Osteoblast (primary cell): ENCODE results near the gene NCEH1. TPM values are rescaled to one million over a fixed set of nuclear protein-coding genes. Genes with fewer than 3 reads are reported as not detected.

Experiments used
- DNase-seq: peaks from one replicate; pipeline ENCODE4 v3.0.0; 2011; ENCODE audit warnings: low spot score, mixed read lengths; ENCODE audit not compliant: insufficient read length; ENCODE audit errors: missing footprints
- H2AFZ ChIP-seq: 2 replicates; pipeline ENCODE4 v1.6.0; 2011; ENCODE audit warnings: mild to moderate bottlenecking, low read length
- H3K27ac ChIP-seq: 2 replicates; pipeline ENCODE4 v1.5.1; 2011; ENCODE audit warnings: mild to moderate bottlenecking, low read depth, low read length, moderate library complexity
- H3K27me3 ChIP-seq: 2 replicates; pipeline ENCODE4 v1.6.0; 2012; ENCODE audit warnings: mild to moderate bottlenecking, control low read depth, inconsistent platforms, low read length, moderate library complexity; ENCODE audit not compliant: insufficient read depth
- H3K36me3 ChIP-seq: 2 replicates; pipeline ENCODE4 v1.5.1; 2011; ENCODE audit warnings: mild to moderate bottlenecking, low read length, control low read depth, moderate library complexity; ENCODE audit not compliant: insufficient read depth
- H3K4me1 ChIP-seq: 2 replicates; pipeline ENCODE4 v1.5.1; 2011; ENCODE audit warnings: mild to moderate bottlenecking, low read length, control low read depth, moderate library complexity; ENCODE audit not compliant: insufficient read depth
- H3K4me2 ChIP-seq: 2 replicates; pipeline ENCODE4 v1.6.0; 2011; ENCODE audit warnings: mild to moderate bottlenecking, low read length; ENCODE audit not compliant: insufficient read depth
- H3K4me3 ChIP-seq: fragments of 200-600 bp; sonication (generic); 3 replicates; pipeline ENCODE4 v1.5.1; 2012; ENCODE audit warnings: mild to moderate bottlenecking, low read length, inconsistent platforms; ENCODE audit not compliant: insufficient read depth
- H3K79me2 ChIP-seq: 2 replicates; pipeline ENCODE4 v1.6.0; 2012; ENCODE audit warnings: mild to moderate bottlenecking, low read length, control low read depth, inconsistent platforms; ENCODE audit not compliant: insufficient read depth
- H3K9me3 ChIP-seq: 2 replicates; pipeline ENCODE4 v1.5.1; 2011; ENCODE audit warnings: low read depth, low read length, control low read depth
- H4K20me1 ChIP-seq: 2 replicates; pipeline ENCODE4 v1.6.0; 2012; ENCODE audit warnings: mild to moderate bottlenecking, low read length, control low read depth; ENCODE audit not compliant: insufficient read depth
- total RNA-seq: library from RNA; depleted of rRNA; stranded (reverse); fragments of >200 nt; gene quantifications from 2 replicates; pipeline ENCODE4 v1.2.3, GENCODE V29; 2012
- TF ChIP-seq, protein P1 (sequence below): IDR thresholded peaks from 2 replicates; pipeline ENCODE4 v1.5.1; 2011; ENCODE audit warnings: mild to moderate bottlenecking, low read depth, low read length, moderate library complexity; ENCODE audit errors: extremely low read depth

NCEH1 gene
- total RNA-seq, 1 donor: 10.9 TPM

DNA sequence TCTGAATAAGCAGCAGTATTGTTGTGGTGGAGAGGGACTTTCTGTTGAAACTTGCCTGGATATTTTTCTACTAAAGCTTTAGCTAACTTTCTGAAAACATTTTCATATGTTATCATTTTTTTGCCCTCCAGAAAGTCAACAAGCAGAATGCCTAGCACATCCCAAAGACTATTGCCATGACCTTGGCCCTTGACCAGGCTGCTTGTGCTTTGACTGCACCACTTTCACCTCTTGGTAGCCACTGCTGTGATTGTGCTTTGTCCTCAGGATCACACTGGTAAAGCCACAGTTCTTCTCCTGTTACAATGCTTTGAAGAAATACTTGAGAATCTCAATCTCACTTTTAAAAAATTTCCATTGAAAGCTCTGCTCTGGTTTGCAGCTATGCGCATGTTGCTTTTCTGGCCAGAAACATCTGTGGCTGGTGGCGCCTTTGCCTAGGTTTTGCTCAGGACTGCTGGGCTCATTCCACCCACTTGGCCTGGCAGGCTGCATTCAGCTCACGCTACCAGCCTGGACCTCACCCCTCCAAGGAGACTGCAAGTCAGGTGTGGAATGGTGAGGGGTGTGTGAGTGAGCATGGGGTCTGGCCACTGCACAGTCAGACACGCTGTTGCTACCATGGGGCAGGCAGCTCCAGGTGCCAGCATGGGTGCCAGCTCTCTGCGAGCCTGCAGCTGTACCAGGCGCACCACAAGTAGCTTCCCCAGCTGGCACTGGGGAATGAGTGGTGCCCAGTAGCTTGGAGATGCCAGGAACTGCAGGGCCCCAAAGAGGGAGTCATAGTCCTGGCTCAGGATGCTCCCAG is 97.8 kb downstream of the NCEH1 start:
- TF ChIP-seq, protein P1, sequence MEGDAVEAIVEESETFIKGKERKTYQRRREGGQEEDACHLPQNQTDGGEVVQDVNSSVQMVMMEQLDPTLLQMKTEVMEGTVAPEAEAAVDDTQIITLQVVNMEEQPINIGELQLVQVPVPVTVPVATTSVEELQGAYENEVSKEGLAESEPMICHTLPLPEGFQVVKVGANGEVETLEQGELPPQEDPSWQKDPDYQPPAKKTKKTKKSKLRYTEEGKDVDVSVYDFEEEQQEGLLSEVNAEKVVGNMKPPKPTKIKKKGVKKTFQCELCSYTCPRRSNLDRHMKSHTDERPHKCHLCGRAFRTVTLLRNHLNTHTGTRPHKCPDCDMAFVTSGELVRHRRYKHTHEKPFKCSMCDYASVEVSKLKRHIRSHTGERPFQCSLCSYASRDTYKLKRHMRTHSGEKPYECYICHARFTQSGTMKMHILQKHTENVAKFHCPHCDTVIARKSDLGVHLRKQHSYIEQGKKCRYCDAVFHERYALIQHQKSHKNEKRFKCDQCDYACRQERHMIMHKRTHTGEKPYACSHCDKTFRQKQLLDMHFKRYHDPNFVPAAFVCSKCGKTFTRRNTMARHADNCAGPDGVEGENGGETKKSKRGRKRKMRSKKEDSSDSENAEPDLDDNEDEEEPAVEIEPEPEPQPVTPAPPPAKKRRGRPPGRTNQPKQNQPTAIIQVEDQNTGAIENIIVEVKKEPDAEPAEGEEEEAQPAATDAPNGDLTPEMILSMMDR: no peak
- Histone ChIP-seq H3K4me3 (no peak overlapping the region), H3K27ac (no peak overlapping the region), H4K20me1 (no peaks in the 10 kb centered on the region), H3K4me2 (no peak overlapping the region), H3K27me3 (no peaks in the 10 kb centered on the region), H3K9me3 (no peaks in the 10 kb centered on the region), H3K79me2 (no peaks in the 10 kb centered on the region), H2AFZ (no peak overlapping the region), H3K4me1 (peaks cover 1% of the 10 kb centered on the region), H3K36me3 (no peaks in the 10 kb centered on the region)
- DNase-seq: peak; percentile 15

DNA sequence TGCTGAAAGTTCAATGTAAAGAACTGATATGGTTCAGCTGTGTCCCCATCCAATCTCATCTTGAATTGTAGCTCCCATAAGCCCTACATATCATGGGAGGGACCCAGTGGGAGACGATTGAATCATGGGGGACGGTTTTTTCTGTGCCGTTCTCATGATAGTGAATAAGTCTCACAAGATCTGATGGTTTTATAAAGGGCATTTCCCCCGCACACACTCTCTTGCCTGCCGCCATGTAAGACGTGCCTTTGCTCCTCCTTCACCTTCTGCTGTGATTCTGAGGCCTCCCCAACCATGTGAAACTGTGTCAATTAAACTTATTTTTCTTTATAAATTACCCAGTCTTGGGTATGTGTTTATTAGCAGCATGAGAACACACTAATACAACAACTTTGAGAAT is 101.1 kb downstream of the NCEH1 start:
- Histone ChIP-seq H3K4me1 (peaks cover 26% of the 10 kb centered on the region), H3K4me3 (no peak overlapping the region), H3K27ac (no peak overlapping the region), H3K27me3 (no peaks in the 10 kb centered on the region), H2AFZ (no peak overlapping the region), H3K4me2 (no peak overlapping the region), H3K36me3 (no peaks in the 10 kb centered on the region), H4K20me1 (no peaks in the 10 kb centered on the region), H3K79me2 (no peaks in the 10 kb centered on the region), H3K9me3 (no peaks in the 10 kb centered on the region)
- TF ChIP-seq, protein P1: no peak
- DNase-seq: no peak

DNA sequence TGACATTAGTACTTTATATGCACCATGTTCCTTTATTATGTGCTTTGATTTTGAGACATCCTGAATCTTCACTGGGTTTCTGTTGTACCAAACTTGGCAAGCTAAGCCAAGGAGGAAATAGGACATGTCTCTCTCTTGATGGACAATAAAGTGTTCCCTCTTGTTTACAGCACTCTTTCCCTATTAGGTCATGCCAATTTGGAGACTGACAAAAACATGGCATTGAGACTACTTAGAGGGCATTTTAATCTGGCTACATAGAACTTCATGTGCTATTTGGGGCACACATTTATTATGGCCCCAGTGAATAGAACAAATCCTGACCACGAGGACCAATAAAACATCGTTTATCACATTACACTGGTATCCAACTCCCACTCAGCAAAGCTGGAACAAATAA is 102.3 kb downstream of the NCEH1 start:
- peaks cover 26% of the 10 kb centered on the region for H3K4me1 ChIP-seq
- no peaks in the 10 kb centered on the region for H3K9me3 ChIP-seq
- no peak overlapping the region for H3K4me3 ChIP-seq
- H4K20me1 ChIP-seq: no peaks in the 10 kb centered on the region
- H3K4me2 ChIP-seq: no peak overlapping the region
- no peaks in the 10 kb centered on the region for H3K36me3 ChIP-seq
- TF ChIP-seq, protein P1: no peak
- H2AFZ ChIP-seq: peak overlapping the region; percentile 36
- H3K27me3 ChIP-seq: no peaks in the 10 kb centered on the region
- no peak for DNase-seq
- H3K79me2 ChIP-seq: no peaks in the 10 kb centered on the region
- H3K27ac ChIP-seq: no peak overlapping the region

DNA sequence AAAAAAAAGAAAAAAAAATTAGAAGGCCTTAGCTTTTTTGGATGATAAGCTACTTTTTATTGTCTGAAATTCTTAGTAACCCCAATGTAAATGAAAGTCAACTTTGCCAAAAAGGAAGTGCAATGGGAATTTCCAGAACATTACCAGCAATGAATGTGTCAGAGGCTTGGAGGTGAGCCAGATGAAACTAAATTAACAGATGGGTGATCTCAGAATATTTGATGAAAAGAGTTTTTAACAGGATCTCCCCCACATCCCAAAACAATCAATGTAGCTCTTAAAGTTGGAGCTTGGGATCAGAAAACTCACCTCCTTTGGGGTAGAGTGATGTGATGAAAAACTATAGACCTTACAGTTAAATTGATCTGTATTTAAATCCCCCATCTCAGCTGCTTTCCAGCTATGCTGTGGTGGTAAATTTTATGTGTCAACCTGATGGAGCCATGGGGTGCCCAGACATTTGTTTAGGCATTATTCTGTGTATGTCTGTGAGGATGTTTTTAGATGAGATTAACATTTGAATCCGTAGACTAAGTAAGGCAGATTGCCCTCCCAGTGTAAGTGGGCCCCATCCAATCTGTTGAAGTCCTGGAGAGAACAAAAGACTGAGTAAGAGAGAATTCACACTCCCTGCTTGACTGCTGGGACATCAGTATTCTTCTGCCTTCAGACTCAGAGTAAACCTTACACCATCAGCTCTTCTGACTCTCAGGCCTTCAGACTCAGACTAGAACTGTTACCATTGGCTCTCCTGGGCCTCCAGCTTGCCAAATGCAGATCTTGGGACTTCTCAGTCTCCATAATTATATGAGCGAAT is 103.4 kb downstream of the NCEH1 start:
- H3K36me3 ChIP-seq: no peaks in the 10 kb centered on the region
- H4K20me1 ChIP-seq: no peaks in the 10 kb centered on the region
- peak overlapping the region; percentile 12 for H3K4me2 ChIP-seq
- no peaks in the 10 kb centered on the region for H3K79me2 ChIP-seq
- no peaks in the 10 kb centered on the region for H3K27me3 ChIP-seq
- TF ChIP-seq, protein P1: no peak
- H3K4me3 ChIP-seq: no peak overlapping the region
- peak; percentile 59 for DNase-seq
- peaks cover 26% of the 10 kb centered on the region for H3K4me1 ChIP-seq
- H2AFZ ChIP-seq: peak overlapping the region; percentile 52
- no peaks in the 10 kb centered on the region for H3K9me3 ChIP-seq
- H3K27ac ChIP-seq: peak overlapping the region; percentile 83
